HG03175 (cell line): Measurements from ENCODE around the gene CDPF1.

Experiments
- ATAC-seq: cut with Tn5 transposase; IDR thresholded peaks from one replicate; pipeline ENCODE4 v1.9.1; 2021; ENCODE audit warnings: mild to moderate bottlenecking, moderate library complexity; ENCODE audit not compliant: unreplicated experiment

The CDPF1 gene

GRCh38 chr22:46250035-46250782, at the start of gene CDPF1:
TSS of gene CDPF1 (minus strand) at chr22:46250293. CDS start at chr22:46248284, 2,009 bp downstream.
- peak; percentile 80 for ATAC-seq

GRCh38 chr22:46299101-46299500, 49.0 kb upstream of the CDPF1 start:
- ATAC-seq = no peak

- ATAC-seq = no peak
Measured at GRCh38 chr22:46297151-46297812, 47.2 kb upstream of the CDPF1 start.

GRCh38 chr22:46296257-46297150, 46.4 kb upstream of the CDPF1 start, which contains the start of gene GTSE1:
TSS of gene GTSE1 (plus strand) at chr22:46296870. CDS start at chr22:46297401, 531 bp downstream.
- ATAC-seq = peak; percentile 96

GRCh38 chr22:46295277-46295971, 45.3 kb upstream of the CDPF1 start:
- ATAC-seq = no peak

GRCh38 chr22:46294784-46295183, 44.7 kb upstream of the CDPF1 start:
- no peak for ATAC-seq

- ATAC-seq = no peak
Measured at GRCh38 chr22:46293577-46294260, 43.6 kb upstream of the CDPF1 start.

- no peak for ATAC-seq
Measured at GRCh38 chr22:46292732-46293131, 42.6 kb upstream of the CDPF1 start.

GRCh38 chr22:46292173-46292572, 42.1 kb upstream of the CDPF1 start:
- no peak for ATAC-seq

- ATAC-seq = no peak
Measured at GRCh38 chr22:46290843-46291785, 41.0 kb upstream of the CDPF1 start.

- ATAC-seq = no peak
Measured at GRCh38 chr22:46290121-46290842, 40.2 kb upstream of the CDPF1 start.

- ATAC-seq = no peak
Measured at GRCh38 chr22:46289244-46289891, 39.3 kb upstream of the CDPF1 start.

GRCh38 chr22:46288846-46289243, 38.8 kb upstream of the CDPF1 start:
- no peak for ATAC-seq

GRCh38 chr22:46287873-46288751, 38.0 kb upstream of the CDPF1 start:
- peak; percentile 78 for ATAC-seq

GRCh38 chr22:46286941-46287872, 37.1 kb upstream of the CDPF1 start:
- no peak for ATAC-seq

- no peak for ATAC-seq
Measured at GRCh38 chr22:46286006-46286405, 35.9 kb upstream of the CDPF1 start.
